ENCODE data around the gene POU6F2. TPM values are rescaled to one million over a fixed set of nuclear protein-coding genes. Genes with fewer than 3 reads are reported as not detected.
"Not testable (repeated sequence)": the region's sequence is repeated elsewhere in the genome, so short reads cannot be mapped to it uniquely, and the experiment has no call there.

Gene POU6F2
- total RNA-seq, 1 donor from 2014 or later = 2.9 TPM

GRCh38 chr7:39312254-39312989 lies 334.7 kb downstream of the POU6F2 start:
- DNase-seq (ENCODE audit: low spot score) = no peak
- no peak for ATAC-seq

GRCh38 chr7:39313376-39313775 lies 335.7 kb downstream of the POU6F2 start:
- ATAC-seq (no peak), DNase-seq (ENCODE audit: low spot score) (no peak)
- intact Hi-C loops (cut with DNase I) = no loop called here

More at GRCh38 chr7:39312254-39312989, 334.7 kb downstream of the POU6F2 start:
- intact Hi-C loops (cut with DNase I) = no loop called here

- ATAC-seq (no peak), DNase-seq (ENCODE audit: low spot score) (no peak)
- intact Hi-C loops (cut with DNase I) = no loop called here
Observed at GRCh38 chr7:39313974-39314373, 336.3 kb downstream of the POU6F2 start.

- intact Hi-C loops (cut with DNase I) = no loop called here
- DNase-seq (ENCODE audit: low spot score) = no peak
- ATAC-seq = no peak
Observed at GRCh38 chr7:39317107-39317506, 339.4 kb downstream of the POU6F2 start.

GRCh38 chr7:39317896-39318295 lies 340.2 kb downstream of the POU6F2 start:
- intact Hi-C loops (cut with DNase I) = no loop called here
- ATAC-seq (no peak), DNase-seq (ENCODE audit: low spot score) (no peak)

GRCh38 chr7:39321245-39321644 lies 343.5 kb downstream of the POU6F2 start:
- DNase-seq (ENCODE audit: low spot score) = no peak
- ATAC-seq = no peak
- intact Hi-C loops (cut with DNase I) = no loop called here

GRCh38 chr7:39321909-39322498 lies 344.3 kb downstream of the POU6F2 start:
- DNase-seq (ENCODE audit: low spot score) = no peak
- no peak for ATAC-seq
- intact Hi-C loops (cut with DNase I) = no loop called here

- DNase-seq (ENCODE audit: low spot score) (no peak), ATAC-seq (no peak)
- intact Hi-C loops (cut with DNase I) = no loop called here
Observed at GRCh38 chr7:39324139-39324760, 346.5 kb downstream of the POU6F2 start.

- ATAC-seq = peak; percentile 50
- DNase-seq (ENCODE audit: low spot score); intact Hi-C loops (cut with DNase I): not testable (repeated sequence)
Observed at GRCh38 chr7:39331607-39332006, 353.9 kb downstream of the POU6F2 start.

- intact Hi-C loops (cut with DNase I) = no loop called here
Observed at GRCh38 chr7:39332142-39332541, 354.4 kb downstream of the POU6F2 start.

GRCh38 chr7:39333701-39334100 lies 356.0 kb downstream of the POU6F2 start:
- intact Hi-C loops (cut with DNase I) = no loop called here
- no peak for ATAC-seq
- no peak for DNase-seq (ENCODE audit: low spot score)

More at GRCh38 chr7:39332142-39332541, 354.4 kb downstream of the POU6F2 start:
- no peak for ATAC-seq
- DNase-seq (ENCODE audit: low spot score) = no peak

- ATAC-seq (no peak), DNase-seq (ENCODE audit: low spot score) (no peak)
- intact Hi-C loops (cut with DNase I) = no loop called here
Observed at GRCh38 chr7:39336442-39336841, 358.7 kb downstream of the POU6F2 start.

- DNase-seq (ENCODE audit: low spot score) (no peak), ATAC-seq (no peak)
- intact Hi-C loops (cut with DNase I) = no loop called here
Observed at GRCh38 chr7:39338716-39339115, 361.0 kb downstream of the POU6F2 start.

- ATAC-seq = no peak
- no peak for DNase-seq (ENCODE audit: low spot score)
- intact Hi-C loops (cut with DNase I) = no loop called here
Observed at GRCh38 chr7:39339591-39339990, 361.9 kb downstream of the POU6F2 start.

- peak; percentile 77 for ATAC-seq
- no peak for DNase-seq (ENCODE audit: low spot score)
- intact Hi-C loops (cut with DNase I) = no loop called here
Observed at GRCh38 chr7:39341083-39341482, 363.4 kb downstream of the POU6F2 start.

- ATAC-seq = no peak
- intact Hi-C loops (cut with DNase I) = no loop called here
- no peak for DNase-seq (ENCODE audit: low spot score)
Observed at GRCh38 chr7:39342763-39343162, 365.1 kb downstream of the POU6F2 start.

GRCh38 chr7:39349452-39350123 lies 371.9 kb downstream of the POU6F2 start:
- no peak for ATAC-seq

GRCh38 chr7:39353615-39354376 lies 376.1 kb downstream of the POU6F2 start:
- ATAC-seq = peak; percentile 79
- intact Hi-C loops (cut with DNase I) = no loop called here
- peak; percentile 63 for DNase-seq (ENCODE audit: low spot score)

More at GRCh38 chr7:39349452-39350123, 371.9 kb downstream of the POU6F2 start:
- intact Hi-C loops (cut with DNase I) = no loop called here
- no peak for DNase-seq (ENCODE audit: low spot score)

GRCh38 chr7:39355664-39356063 lies 378.0 kb downstream of the POU6F2 start:
- ATAC-seq = no peak
- no peak for DNase-seq (ENCODE audit: low spot score)
- intact Hi-C loops (cut with DNase I) = no loop called here
